Spleen (tissue), 7 donors: ENCODE results near the gene NBL1.
A peak's percentile ranks its signal among the peaks of the same experiment; 100 is the strongest.

Experiments used
- CTCF ChIP-seq, 11 experiments: fragments of 200-600 bp in 7 of 11; fragments of 450-650 bp in 4 of 11; sonication (generic) in 4 of 11; IDR thresholded peaks in 8 of 11; conservative IDR thresholded peaks in 3 of 11; 1 replicate in 7 of 11; 2 replicates in 4 of 11; pipeline versions ENCODE4 v1.4.0 to v1.8.0; 2016 to 2021; ENCODE audit warnings: antibody characterized with exemption in 11 of 11, inconsistent platforms in 4 of 11, mild to moderate bottlenecking in 1 of 11
- POLR2A ChIP-seq, 3 donors: fragments of 450-650 bp; IDR thresholded peaks; one replicate each; pipeline ENCODE4 v1.5.1; 2017; ENCODE audit warnings: antibody characterized with exemption in 3 of 3, mild to moderate bottlenecking in 1 of 3
- donor health status: DM: no; HTN: no; CAD: no; lungs with moderate emphysema.
- donor health status: DM: no; HTN: no; CAD: no.
- donor health status: DM: no; HTN: no; CAD: no.

GRCh38 chr1:19661721-19662228 is 17.7 kb downstream of the NBL1 start:
- TF ChIP-seq CTCF (IDR thresholded peaks at IDR 0.05 in 8 of 11, conservative IDR thresholded peaks at IDR 0.05 in 3 of 11) (peak in 8 of 11 experiments; percentile 33 to 72 (median 62)), POLR2A (IDR thresholded peaks at IDR 0.05) (no peak)
